CD4-positive, alpha-beta T cell treated with Interleukin-17A for 4 hours (primary cell): Measurements from ENCODE around the gene LRP11.
"Not testable (repeated sequence)": the region's sequence is repeated elsewhere in the genome, so short reads cannot be mapped to it uniquely, and the experiment has no call there.

Source experiments
- DNase-seq: peaks from one replicate; pipeline ENCODE4 v3.0.0-alpha.2; 2020; ENCODE audit warnings: mixed read lengths

The LRP11 gene

DNA sequence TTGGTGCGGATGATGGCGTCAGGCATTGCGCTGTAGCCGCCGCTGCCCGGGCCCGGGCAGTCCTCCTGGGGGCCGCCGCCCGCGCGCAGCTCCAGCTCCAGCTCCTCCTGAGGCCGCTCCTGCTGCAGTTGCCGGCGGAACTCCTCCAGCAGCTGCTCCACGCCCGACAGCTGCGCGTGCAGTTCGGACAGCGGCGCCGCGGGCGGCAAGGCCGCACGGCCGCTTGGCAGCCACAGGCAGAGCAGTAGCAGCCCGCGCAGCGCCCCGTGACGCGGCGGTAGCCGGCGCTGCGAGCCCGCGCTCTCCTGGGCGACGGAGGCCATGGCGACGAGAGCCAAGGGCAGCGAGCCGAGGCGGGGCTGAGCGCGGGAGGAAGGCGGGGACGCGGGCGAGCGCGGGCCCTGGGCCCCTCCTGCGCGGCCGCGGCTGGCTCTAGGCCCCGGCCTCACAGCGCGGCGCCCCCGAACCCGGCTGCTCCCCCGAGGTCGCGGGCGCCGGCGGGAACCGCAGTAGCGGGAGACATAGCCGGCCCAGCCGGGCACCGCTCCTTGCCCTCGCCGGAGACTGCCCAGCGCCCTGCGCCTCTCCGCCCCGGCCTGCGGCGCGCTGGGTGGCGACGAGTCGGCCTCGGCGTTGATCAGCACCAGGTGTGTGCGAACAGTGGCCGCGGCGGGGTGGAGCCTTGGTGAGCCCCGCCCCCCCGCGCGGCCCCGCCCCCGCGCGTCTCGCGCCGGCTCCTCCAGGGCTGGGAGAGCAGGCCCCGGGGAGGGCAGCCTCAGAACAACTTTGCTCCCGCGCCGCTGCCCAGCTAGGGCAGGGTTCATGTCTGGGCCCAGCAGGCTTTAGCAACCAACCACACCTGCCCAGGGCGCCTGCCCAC is at the start of gene LRP11:
Gene LRP11 (minus strand): TSS at position 662 of the 880 bp plus-strand sequence. CDS start 339 bp downstream, at position 323.
- peak; percentile 83 for DNase-seq

DNA sequence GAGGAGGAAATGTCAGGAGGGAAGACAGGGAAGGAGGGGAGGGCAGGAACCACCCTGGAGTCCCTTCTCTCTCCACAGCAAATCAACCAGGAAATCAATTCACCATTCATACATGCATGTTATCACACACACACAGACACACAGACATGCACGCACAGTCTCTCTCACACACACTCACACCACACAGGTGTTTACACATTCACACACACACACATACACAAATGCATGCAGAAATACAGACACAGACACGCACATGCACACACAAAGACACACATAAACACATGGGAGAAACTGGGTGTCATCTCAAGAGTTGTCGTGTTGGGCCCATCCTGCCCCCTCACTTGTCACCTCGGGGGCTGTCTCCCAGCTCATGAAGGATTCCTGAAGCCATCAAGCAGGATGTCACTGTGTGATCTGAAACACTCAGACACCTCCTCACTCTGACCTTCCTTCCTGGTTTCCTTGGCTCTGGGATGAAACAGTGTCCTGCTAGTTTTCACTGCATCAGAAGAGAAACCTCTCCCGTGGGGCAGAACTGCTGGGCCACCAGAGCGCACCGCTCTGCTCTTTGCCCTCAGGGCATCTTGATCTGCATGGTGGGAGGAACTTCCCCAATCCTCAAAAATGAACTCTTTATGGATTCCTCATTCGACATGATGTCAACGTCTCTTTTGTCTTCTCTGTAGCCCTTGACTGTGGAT is 49.5 kb upstream of the LRP11 start:
- DNase-seq = no peak

DNA sequence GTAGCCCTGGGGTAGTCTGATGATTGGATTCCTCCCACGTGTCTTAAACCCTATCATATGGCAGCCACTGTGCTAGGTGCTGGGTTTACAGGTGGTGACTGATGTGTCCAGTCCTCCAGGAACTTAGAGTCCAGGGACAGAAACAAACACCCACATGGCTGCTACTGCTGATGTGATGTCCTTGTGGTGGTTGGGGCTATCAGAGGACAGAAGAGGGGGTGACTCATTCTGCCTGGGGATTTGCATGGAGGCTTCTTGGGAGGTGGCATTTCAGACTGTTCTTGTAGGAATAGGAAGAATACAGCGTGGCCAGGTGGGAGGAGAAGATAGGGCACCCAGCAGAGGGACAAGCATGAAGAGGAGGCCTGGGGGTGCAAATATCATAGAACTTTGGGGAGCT is 48.9 kb upstream of the LRP11 start:
- DNase-seq = no peak

DNA sequence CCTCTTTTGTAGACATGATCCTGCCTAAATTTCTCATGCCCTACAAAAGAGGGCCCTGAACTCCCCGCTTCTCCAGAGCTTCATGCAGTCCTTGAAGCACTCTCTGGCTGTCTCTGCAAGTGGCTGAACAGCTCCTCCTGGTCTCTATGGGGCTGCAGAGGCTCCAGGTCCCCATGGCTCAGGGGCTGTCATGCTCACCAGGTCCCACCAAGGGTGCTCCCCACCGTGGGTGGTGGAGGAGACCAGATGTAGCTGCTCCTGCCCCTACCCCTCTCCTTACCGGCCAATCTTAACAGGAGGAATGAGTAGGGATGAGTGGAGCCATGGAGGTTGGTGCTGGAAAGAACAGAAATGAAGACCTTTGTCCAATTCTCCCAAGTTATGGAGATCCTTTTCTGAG is 48.5 kb upstream of the LRP11 start:
- DNase-seq = not testable (repeated sequence)

DNA sequence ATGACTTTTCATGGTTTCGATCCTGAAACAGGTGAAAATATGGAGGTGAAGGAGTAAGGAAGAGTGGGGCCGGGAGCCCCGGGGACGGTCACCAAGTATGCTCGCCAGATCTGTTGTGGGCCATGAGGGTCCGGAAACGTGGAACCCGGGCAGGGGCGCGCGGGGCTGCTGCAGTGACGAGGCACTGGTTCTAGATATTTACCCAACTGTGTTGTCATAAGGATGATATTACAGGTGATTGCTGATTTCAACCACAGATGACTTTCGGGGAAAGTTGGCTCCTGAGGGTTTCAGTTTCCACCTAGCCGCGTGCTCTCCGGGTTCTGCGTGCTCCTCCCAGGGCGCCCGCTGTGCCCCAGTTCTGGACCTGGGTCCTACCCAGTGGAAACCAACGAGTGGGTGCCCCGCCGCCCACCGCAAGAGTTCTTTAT is 46.6 kb upstream of the LRP11 start:
- no peak for DNase-seq

DNA sequence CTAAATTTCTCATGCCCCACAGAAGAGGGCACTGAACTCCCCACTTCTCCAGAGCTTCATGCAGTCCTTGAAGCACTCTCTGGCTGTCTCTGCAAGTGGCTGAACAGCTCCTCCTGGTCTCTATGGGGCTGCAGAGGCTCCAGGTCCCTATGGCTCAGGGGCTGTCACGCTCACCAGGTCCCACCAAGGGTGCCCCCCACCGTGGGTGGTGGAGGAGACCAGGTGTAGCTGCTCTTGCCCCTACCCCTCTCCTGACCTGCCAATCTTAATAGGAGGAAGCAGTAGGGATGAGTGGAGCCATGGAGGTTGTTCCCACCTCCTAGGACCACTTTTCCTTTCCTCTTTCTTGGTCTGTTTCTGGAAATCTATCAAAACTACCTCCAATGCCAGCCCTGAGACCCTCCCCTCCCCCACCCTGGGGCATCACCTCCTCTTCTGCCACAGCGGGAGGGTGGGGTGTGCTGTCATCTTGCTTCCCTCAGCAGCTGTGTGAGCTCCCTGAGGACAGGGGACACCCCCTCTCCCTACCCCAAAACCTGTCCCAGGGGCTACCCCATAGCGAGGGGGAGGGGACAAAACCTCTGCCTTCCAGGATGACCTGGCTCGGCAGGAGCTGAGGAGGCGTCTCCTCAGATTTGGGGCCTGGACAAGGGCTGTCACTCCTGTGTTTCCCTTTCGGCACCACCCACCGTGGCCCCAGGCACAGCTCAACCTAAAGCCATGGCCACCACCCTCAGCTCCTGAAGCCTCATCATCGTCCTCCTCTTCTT is 45.7 kb upstream of the LRP11 start:
- DNase-seq = no peak

GRCh38 chr6:149908480-149908879 is 44.3 kb upstream of the LRP11 start:
- DNase-seq = not testable (repeated sequence)

DNA sequence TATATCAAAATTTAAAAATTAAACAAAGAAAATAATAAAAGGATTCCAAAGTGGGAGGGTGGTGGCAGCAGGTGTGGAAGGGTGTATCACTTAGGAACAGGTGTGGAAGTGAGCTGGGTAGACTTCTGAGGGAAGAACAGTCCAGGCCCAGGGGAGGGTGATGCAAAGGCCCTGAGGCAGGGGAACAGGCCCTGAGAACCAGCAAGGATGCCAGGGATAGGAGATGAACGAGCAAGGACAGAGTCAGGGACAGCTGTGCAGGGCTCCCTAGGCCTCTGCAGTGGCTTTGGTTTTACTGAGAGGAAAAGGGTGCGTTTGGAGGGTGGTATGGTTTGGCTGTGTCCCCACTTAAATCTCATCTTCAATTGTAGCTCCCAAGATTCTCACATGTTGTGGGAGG is 43.2 kb upstream of the LRP11 start:
- no peak for DNase-seq

DNA sequence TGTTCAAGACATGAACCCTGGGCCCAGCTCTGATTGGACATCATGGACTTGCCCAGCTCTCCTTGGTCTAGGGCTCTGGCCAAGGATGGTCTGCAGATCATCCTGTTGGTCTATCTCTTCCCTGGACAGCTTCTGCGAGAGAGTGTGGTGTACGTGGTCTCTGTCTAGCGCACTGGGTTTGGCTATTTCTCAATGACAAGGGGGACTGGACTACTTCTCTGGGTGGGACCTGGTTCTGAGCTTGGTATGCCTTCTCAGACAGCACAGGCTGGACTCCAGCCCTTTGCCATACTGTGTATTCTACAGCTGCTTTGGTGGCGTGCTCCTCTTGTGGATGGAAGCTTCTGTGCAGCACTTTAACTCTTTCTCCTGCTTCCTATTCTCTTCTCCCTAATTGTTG is 42.2 kb upstream of the LRP11 start:
- DNase-seq = no peak

GRCh38 chr6:149905911-149906371 is 41.8 kb upstream of the LRP11 start:
- no peak for DNase-seq

- no peak for DNase-seq
These were observed 41.3 kb upstream of the LRP11 start for GRCh38 chr6:149905371-149905910.

DNA sequence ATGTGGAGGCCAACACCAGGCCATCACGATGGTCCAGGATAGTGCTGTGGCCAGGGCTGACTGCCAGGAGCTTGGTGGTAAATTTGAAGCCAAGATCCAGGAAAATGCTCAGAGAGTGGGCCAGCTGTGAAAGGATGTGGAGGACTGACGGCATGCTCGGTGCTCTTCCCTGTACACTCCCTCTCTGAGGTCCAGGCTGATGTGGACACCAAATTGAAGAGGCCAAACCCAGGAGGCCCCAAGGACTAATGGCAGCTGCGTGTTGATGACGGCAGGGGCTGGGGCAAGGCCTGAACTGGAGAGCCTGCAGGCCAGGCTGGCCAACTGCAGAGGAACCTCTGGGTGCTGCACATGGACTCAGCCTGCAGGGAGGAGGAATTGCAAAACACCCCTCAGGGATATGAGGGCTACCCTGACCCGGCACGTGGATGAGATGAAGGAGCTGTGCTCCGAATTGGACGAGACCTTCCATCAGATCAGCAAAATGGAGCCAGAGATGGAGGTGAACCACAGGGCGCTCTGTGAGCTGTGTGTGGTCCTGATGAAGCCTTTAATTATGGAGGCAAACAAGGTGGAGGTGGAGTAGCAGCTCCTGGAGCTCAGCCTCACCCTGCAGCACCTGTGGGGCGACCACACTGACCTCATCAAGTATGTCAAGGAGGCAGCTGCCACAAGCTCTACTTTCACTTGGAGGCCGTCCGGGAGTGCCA is 40.7 kb upstream of the LRP11 start:
- DNase-seq = no peak

GRCh38 chr6:149903938-149904611 is 39.9 kb upstream of the LRP11 start:
- no peak for DNase-seq

DNA sequence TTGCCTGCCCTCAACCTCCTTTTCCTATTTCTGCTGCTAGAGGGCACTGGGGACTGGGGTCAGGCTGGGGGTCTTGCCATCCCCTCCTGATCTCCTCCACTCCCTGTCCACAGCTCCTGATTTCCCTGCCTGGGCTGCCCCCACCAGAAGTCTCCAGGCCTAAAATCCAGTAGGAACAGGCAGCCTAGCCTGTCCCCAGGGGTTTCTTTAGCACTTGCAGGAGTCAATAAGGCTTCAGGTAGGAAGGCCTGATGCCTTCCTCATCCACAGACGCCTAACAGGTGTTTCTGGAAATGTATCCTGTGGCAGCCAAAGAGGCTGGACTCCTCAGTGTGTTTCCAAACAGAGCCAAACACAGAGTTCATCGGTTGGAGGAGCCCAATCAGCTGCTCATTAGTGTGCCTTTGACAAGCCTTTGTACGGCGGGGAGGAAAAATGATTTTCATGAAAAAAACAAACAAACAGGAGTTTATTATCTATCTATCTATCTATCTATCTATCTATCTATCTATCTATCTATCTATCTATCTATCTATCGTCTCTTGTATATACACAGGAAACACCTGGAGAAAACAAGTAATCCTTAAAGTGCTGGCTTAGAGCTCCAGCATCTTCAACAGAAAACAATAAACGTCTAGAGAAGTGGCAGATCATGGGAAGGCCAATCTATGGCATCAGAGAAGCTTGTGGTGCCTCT is 37.4 kb upstream of the LRP11 start:
- no peak for DNase-seq

DNA sequence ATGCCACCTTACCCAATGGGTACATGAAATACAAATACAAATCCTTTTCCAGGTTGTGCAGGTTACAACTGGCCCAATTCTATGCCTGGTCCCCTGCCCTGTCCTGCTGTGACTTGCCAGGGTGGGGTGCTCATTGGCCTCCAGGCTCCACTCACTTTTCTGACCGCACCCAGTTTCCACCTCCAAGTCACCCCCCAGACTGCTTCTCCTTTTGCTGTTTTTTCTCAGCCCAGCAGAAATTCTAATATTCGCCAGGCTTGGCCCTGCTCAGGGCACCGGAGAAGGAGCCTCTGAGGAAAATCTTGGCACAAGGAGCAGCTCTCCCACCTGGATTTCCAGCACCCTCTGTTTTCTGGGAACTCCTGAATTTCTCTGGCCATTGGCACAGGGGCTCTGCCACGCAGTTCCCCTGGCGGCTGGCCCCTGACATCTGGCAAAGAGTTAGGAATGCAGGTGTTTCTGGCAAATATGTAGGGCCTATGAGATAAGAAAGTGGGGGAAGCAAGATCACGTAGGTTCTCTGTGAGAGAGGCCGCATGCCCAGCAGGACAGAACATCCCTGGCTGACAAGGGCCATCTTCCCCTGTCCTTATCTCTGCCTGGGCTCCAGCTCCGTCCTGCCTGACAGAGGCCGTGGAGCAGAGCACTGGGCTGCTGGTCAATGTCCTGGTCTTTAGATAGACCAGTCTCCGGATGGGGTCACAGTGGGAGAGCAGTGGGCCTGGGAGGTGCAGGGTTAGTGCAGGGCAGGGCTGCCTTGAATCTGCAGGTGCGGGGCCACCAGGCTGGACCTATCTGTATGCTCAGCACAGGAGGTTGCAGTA is 36.7 kb upstream of the LRP11 start:
- no peak for DNase-seq

- DNase-seq = no peak
These were observed 35.9 kb upstream of the LRP11 start for GRCh38 chr6:149899926-149900619.

DNA sequence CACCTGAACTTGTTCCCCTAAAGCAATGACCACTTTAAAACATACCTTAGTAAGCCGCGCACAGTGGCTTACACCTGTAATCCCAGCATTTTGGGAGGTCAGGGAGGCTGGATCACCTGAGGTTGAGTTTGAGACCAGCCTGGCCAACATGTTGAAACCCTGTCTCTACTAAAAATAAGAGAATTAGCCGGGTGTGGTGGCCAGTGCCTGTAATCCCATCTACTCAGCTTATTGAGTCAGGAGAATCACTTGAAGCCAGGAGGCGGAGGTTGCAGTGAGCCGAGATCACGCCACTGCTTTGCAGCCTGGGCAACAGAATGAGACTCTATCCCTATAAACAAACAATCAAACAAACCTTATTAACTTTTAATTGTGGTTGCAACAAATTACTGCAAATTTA is 35.3 kb upstream of the LRP11 start:
- DNase-seq = no peak

GRCh38 chr6:149898966-149899365 is 34.8 kb upstream of the LRP11 start:
- DNase-seq = no peak
